SH-SY5Y (cell line): ENCODE measurements around the gene CXCR6.

Experiments
- GATA2 ChIP-seq: IDR thresholded peaks from 2 replicates; pipeline ENCODE4 v1.6.1; 2011; ENCODE audit warnings: mild to moderate bottlenecking, low read depth, low read length
- GATA3 ChIP-seq: IDR thresholded peaks from 2 replicates; pipeline ENCODE4 v1.6.1; 2011; ENCODE audit warnings: low read depth, mild to moderate bottlenecking, low read length, moderate library complexity

DNA sequence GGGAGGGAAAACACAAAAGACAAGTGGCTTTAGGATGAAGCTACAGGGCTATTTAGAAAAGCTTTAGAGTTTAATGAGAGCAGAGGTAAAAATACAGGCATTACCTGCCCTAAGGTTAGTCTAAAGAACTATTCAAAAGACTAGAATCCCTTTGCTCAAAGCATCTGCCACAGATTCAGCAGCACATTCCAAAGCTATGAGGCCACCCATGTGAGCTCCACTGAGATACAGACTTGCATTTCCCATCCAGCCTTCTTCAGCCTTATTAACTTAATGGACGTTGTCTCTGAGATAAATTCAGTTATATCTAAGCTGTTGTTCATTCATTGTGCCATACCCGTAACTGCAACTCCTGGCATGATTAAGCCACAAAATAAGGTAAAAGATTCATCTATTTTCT lies 25.4 kb downstream of the CXCR6 start:
- no peak for TF ChIP-seq GATA2
- TF ChIP-seq GATA3: no peak
